Retinal pigment epithelial cell (primary cell): Measurements from ENCODE around the gene EML1.

ENCODE experiments used
- DNase-seq: peaks from one replicate; pipeline ENCODE4 v3.0.0-alpha.2; 2010; ENCODE audit warnings: low read depth
- H3K4me3 ChIP-seq: 2 replicates; pipeline ENCODE4 v1.5.1; 2011; ENCODE audit warnings: mild to moderate bottlenecking, low read length, control low read depth, moderate library complexity
- TF ChIP-seq, protein P1 (sequence below): conservative IDR thresholded peaks from 2 replicates; pipeline ENCODE4 v1.5.1; 2011; ENCODE audit warnings: low read depth, low read length, control low read depth, inconsistent platforms

Gene EML1

GRCh38 chr14:99909513-99910064, 116.4 kb downstream of the EML1 start:
- DNase-seq = no peak
- H3K4me3 ChIP-seq = no peak overlapping the region
- TF ChIP-seq, protein P1, sequence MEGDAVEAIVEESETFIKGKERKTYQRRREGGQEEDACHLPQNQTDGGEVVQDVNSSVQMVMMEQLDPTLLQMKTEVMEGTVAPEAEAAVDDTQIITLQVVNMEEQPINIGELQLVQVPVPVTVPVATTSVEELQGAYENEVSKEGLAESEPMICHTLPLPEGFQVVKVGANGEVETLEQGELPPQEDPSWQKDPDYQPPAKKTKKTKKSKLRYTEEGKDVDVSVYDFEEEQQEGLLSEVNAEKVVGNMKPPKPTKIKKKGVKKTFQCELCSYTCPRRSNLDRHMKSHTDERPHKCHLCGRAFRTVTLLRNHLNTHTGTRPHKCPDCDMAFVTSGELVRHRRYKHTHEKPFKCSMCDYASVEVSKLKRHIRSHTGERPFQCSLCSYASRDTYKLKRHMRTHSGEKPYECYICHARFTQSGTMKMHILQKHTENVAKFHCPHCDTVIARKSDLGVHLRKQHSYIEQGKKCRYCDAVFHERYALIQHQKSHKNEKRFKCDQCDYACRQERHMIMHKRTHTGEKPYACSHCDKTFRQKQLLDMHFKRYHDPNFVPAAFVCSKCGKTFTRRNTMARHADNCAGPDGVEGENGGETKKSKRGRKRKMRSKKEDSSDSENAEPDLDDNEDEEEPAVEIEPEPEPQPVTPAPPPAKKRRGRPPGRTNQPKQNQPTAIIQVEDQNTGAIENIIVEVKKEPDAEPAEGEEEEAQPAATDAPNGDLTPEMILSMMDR = no peak

- H3K4me3 ChIP-seq = no peak overlapping the region
- TF ChIP-seq, protein P1 = no peak
- peak; percentile 93 for DNase-seq
Observed at GRCh38 chr14:99910337-99911309, 117.4 kb downstream of the EML1 start.

DNA sequence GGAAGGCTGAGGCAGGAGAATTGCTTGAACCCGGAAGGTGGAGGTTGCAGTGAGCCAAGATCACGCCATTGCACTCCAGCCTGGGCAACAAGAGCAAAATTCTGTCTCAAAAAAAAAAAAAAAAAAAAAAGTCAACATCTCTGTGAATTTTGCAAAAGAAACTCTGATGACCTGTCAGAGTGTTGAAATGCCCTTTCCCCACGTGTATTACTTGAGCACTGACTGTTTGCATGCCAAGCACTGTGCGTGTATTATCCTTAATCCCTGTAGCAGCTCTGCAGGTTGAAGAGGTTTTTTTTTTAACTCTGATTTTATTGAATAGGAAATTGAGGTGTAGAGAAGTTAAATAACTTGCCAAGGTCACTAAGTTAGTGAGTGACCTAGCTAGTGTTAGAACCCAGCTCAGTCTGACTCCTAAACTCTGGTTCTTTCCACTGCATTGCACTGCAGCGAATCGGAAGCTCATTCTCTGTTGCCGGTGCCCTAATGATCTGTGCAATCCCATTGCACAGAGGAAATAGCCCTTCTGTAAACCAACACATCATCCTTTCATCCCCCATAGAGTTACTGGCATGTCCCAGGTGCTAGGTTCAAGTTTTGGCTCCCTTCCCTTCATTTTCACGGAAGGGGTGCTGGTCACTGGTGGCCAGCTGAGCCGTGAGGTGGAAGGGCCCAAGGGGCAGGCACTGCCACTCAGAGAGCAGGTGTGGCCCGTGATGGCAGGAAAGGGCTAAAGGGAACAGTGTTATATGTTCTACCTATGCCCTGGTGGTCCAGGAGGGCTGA, 122.3 kb downstream of the EML1 start:
- TF ChIP-seq, protein P1 = no peak
- H3K4me3 ChIP-seq = no peak overlapping the region
- no peak for DNase-seq

- no peak overlapping the region for H3K4me3 ChIP-seq
- TF ChIP-seq, protein P1 = no peak
- no peak for DNase-seq
Observed at GRCh38 chr14:99916091-99916383, 122.8 kb downstream of the EML1 start.

- TF ChIP-seq, protein P1 = no peak
- DNase-seq = no peak
- H3K4me3 ChIP-seq = no peak overlapping the region
Observed at GRCh38 chr14:99918781-99919180, 125.6 kb downstream of the EML1 start.

- no peak overlapping the region for H3K4me3 ChIP-seq
- TF ChIP-seq, protein P1 = no peak
Observed at GRCh38 chr14:99921425-99921824, 128.2 kb downstream of the EML1 start.

More at GRCh38 chr14:99921425-99921824, 128.2 kb downstream of the EML1 start:
- no peak for DNase-seq
